ENCODE results near the gene TNXB.
"Not testable (repeated sequence)": the region's sequence is repeated elsewhere in the genome, so short reads cannot be mapped to it uniquely, and the experiment has no call there.

Gene TNXB, protein sequence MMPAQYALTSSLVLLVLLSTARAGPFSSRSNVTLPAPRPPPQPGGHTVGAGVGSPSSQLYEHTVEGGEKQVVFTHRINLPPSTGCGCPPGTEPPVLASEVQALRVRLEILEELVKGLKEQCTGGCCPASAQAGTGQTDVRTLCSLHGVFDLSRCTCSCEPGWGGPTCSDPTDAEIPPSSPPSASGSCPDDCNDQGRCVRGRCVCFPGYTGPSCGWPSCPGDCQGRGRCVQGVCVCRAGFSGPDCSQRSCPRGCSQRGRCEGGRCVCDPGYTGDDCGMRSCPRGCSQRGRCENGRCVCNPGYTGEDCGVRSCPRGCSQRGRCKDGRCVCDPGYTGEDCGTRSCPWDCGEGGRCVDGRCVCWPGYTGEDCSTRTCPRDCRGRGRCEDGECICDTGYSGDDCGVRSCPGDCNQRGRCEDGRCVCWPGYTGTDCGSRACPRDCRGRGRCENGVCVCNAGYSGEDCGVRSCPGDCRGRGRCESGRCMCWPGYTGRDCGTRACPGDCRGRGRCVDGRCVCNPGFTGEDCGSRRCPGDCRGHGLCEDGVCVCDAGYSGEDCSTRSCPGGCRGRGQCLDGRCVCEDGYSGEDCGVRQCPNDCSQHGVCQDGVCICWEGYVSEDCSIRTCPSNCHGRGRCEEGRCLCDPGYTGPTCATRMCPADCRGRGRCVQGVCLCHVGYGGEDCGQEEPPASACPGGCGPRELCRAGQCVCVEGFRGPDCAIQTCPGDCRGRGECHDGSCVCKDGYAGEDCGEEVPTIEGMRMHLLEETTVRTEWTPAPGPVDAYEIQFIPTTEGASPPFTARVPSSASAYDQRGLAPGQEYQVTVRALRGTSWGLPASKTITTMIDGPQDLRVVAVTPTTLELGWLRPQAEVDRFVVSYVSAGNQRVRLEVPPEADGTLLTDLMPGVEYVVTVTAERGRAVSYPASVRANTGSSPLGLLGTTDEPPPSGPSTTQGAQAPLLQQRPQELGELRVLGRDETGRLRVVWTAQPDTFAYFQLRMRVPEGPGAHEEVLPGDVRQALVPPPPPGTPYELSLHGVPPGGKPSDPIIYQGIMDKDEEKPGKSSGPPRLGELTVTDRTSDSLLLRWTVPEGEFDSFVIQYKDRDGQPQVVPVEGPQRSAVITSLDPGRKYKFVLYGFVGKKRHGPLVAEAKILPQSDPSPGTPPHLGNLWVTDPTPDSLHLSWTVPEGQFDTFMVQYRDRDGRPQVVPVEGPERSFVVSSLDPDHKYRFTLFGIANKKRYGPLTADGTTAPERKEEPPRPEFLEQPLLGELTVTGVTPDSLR (N-terminal part only)

DNA sequence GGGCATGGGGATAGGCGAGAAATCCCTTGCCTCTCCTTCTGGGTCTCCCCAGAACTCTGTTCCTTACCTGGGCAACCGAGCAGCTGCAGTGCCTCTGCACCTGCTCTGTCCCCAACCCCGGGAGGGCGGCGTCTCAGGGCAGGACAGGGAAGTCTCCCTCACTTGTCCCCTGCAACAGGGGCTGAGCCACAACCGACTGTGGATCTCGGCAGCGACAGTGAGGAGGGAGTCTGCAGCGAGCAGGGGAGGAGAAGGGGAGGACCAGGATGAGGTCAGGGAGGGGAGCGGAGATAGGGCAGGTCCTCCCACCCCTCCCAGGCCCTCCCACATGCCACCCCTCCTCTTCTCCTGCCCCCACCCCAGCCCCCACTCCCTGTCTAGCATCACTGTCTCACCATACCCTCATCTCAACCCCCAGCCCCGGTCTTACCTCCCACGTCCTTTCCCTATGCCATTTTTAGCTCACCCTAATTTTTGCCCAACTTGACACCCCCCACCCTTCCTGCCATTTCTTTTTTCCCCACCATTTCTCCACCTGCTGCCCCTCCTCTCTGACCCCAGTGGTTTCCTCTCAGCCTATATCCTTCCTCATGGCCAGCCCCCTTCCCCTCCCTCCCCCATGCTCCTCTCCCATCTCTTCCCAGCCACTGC is at the start of gene TNXB:
TSS of gene TNXB (minus strand) at position 225 of the 651 bp plus-strand sequence. CDS start 11,140 bp downstream, outside the sequence.
- no peak for DNase-seq

DNA sequence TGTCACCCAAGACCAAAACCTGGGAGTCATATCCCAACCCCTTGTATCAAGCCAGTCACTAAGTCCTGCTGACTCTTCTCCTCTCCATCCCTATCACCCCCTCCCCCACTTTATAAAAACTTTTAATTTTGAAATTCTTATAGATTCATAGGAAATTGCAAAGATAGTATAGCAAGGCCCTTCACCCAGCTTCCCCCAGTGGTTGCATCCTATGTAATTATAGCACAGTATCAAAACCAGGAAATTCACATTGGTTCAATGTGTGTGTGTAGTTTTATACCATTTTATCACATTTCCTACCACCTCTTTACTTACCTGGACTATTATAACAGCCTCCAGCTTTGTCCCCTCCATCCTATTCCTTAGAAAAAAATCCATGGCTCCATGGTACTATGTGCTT is 48.9 kb upstream of the TNXB start:
- no peak for DNase-seq

DNA sequence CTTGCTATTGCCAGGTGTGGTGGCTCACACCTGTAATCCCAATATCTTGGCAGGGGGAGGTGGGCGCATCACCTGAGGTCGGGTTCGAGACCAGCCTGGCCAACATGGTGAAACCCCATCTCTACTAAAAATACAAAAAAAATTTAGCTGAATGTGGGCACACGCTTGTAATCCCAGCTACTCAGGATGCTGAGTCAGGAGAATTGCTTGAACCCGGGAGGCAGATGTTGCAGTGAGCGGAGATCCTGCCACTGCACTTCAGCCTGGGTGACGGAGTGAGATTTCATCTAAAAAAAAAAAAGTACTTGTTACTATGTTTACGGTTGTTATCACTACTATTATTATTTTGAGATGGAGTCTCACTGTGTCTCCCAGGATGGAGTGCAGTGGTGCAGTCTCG is 47.8 kb upstream of the TNXB start:
- no peak for DNase-seq

DNA sequence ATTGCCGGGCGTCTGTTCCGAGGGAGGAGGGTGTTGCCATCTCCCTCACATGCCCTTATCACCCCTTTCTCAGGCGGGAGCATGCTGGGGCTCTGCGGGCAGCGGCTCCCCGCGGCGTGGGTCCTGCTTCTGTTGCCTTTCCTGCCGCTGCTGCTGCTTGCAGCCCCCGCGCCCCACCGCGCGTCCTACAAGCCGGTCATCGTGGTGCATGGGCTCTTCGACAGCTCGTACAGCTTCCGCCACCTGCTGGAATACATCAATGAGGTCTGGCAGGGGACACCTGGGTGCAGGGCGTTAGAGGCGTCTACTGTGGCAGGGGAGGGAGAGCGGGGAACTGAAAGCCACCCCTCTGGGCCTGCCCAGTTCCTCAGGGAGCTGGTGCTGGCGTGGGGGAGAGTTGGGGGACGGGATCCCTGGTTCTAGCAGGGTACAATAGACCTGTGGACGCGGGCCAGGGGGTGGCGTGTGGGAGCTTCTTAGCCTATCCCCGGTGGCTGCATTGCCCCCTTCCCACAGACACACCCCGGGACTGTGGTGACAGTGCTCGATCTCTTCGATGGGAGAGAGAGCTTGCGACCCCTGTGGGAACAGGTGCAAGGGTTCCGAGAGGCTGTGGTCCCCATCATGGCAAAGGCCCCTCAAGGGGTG is 45.5 kb upstream of the TNXB start:
- peak; percentile 53 for DNase-seq

DNA sequence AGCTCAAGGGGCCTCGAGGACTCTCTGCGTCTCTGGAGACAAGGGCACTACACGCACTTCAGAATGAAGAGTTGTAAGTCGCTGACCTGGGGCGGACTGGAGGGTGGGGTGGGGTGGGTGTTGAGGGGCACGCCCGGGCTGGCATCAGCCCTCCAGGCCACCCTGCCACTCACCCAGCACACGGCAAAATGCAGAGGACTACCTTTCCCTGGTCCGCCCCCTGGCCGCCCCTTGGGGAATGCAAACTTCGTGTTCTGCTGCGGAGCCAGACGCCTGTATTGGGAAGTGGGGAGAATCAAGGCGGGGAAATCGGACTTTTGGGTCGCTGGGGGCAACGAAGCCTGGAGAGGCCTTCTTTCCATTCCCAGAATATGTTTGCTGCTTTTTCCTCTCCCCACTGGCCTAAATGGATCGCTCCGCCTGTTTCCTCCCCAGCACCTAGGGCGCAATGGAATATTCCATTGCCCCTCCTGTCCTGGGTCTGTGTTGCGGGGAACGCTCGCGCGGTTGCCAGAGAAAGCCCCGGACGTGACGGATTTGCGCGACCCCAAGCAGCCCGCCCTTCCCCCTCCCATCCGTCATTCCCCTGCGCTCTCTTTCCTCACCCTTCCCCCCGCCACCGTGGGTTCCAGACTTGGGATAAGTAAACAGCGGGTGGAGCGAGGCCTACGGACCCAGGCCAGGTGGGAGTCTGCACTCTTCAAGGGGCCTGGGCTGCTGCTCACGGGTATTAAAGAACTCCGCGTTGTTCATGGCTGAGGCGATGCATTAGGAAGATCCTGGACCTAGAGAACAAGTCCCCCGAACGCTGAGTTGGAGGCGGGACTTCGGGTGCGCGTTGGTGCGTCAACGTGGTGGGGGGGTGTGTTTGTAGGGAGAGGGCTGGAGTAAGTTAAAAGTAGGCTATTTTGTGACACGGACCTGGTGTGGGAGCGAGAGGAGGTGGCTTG is 44.7 kb upstream of the TNXB start, which contains the start of gene PPT2:
TSS of gene PPT2 (plus strand) at position 578 of the 950 bp plus-strand sequence. CDS start 454 bp downstream, outside the sequence.
- DNase-seq, result peak; percentile 93

DNA sequence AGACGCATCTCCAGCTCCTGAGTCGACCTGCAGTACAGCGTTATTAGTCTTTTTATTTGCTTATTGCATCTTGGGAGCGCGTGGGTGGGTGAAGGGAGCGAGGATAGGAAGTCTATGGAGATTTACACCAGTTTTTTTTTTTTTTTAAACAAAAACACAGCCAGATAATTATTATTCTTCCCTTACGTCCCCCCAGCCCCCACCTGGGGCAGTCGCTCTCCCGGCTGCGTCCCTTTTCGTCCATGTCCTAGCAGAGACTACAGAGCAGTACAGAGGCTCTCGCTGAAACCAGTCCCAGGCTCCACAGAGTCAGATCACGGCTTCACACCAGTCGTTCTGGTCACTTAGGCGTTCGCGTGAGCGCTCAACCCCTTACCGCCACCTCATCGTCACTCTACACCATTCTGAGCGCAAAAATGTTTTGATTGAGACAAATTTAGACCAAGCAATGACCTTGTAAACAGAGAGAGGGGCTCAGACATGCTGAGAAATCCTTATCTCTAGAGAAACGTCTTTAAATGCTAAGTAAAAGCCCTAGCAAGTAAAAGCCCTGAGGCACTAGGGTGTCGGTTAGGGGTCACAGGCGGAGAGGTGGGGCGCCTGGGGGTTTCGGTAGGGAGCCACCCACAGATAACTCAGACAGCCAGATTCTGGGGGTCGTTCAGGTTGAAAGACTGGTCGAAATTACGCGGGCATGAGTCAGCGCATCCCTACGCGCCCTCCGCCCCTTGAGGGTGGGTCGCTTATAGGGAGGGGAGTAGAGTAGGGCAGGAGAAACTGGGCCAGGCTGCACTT is 43.8 kb upstream of the TNXB start:
- DNase-seq, result peak; percentile 31

DNA sequence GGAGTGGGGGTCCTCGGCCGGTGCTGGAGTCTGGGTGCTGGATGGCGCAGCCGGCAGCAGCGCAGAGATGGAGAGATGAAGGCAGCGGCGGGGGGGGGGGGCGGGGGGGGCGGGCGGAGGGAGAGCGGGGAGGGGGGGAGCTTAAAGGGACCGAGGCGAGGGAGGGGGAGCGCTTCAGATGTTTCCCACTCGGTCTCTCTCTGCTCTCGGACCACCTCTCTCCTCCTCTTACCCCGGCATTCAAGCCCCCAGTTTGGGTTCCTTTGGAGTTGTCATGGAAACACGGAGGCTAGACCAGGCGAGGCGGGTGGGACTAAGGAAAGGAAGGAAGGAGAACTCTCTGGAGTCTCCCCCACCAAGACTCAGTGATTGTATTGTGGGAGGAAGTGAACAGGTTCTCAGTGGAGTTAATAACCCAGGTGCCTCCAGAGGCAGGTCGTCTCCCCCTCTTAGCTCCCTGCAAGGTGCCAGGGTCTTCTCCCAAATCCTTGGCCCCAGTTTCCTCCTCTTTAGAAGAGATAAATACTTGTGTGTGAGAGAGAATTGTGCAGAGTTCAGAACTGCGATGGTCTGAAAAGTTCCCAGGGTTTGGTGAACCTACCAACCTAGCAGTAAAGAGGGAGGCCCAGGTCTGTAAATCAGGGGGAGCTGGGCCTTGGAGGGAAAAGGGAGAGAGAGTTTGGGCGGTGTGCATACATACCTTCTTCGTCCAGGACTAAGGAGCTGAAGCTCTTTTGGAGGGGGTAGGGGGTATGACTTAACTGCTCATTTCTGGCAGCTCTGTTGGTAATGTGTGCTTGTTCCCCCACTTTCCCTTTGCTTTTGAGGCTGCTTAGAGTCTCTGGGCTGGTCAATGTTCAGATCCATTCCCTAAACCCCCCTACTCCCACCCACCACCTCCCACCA is 43.0 kb upstream of the TNXB start, which contains the start of gene PRRT1:
TSS of gene PRRT1 (minus strand) at position 77 of the 906 bp plus-strand sequence. CDS start 112 bp downstream, outside the sequence.
- no peak for DNase-seq

DNA sequence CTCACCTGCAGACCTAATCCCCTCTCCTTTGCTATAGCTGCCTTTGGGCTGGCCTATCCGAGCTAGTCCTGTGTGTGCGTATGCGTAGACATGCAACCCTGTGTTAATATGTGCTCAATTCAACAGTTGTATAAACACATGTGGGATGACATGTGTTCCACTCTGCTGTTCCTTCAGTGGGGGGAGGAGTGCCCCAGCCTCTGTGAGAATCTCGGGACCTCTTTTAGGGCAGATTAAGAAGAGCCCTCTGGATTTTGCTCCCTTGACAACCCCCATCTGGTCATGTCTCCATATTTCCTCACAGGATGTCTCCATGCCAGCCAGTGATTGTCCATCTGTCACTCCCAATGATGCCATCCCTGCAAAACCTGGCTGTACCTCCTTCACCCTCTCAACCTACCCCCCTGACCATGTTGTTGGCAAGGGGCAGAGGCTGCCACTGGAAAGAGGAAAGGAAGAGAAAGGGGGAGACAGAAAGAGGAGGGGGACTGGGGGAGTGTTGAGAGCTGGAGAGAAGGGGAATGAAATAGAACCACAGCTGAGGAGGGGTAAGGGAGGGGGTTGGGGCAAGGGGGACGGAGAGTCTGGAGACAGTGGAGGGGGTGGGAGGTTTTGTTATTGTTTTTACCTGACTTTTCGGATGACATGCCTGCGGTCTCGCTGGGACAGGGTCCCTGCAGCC is 42.2 kb upstream of the TNXB start:
- no peak for DNase-seq

DNA sequence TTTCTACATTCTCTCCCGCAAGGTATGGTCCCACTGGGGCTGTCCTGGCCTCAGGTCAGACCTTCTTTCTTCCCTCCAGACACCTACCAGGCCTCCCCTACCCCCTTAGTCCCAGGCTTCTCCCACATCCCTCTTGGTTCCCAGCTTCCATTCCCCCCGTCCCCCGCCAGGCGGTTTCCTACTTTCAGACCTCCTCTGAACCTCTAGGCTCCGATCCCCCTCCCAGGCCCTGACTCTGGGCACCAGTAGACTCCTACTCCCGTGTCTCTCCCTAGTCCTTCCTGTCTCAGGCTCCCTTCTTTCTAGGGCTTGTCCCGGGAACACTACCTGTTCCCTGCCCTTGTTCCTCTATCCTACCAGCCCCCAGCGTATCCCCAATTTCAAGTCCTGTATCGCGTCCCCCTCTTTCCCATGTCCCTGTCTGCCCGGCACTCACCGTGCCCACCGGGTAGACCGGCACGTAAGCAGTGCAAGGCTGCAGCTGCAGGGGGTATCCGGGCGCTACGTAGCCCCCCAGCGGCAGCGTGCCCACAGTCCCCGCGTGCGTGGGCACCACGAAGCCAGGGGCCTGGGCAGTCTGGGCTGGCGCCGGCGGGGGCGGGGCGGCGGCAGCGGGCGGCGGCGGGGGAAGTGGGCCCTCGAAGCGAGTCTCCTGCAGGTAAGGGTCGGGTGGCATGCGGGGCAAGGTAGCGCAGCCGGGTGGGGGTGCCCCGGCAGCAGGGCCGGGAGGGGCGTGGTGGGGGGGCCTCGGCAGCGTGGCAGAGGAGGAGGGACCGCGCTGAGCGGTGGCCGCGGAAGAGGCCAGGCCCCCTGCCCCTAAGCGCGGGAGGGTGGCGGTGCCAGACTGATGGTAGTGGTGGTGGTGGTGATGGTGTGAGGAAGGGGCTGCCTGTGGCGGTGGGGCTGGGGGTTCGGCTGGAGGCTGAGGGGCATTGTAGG is 41.1 kb upstream of the TNXB start:
- no peak for DNase-seq

DNA sequence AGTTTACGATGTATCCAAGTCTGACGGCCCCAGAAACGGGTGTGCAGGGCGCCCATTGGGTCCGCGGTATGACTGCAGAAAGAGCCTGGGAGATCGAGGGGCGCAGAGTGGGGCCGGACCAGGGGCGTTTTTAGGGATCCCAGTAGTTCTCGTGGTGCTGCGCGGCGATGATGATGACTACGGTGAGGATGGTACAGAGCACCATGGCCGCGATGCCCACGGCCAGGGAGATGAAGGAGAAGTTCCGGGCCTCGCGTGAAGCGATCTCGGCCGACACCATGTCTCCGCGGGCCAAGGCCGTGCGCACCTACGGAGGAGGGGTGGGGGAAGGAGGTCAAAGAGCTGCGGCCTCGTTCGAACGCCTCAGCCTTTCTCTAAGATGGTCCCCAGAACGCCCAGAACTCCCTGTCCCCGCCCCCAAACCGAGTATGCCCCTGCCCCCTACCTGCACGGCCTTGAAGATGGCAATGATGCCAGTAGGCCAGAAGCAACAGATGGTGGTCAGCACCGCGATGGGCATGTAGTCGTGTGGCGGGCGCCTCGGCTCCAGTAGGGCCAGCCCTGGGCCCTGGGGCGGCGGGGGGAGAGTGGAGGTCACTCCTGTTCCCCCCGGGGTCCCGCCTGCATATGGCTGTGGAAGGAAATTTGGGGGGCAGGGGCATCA is 40.1 kb upstream of the TNXB start:
- no peak for DNase-seq

DNA sequence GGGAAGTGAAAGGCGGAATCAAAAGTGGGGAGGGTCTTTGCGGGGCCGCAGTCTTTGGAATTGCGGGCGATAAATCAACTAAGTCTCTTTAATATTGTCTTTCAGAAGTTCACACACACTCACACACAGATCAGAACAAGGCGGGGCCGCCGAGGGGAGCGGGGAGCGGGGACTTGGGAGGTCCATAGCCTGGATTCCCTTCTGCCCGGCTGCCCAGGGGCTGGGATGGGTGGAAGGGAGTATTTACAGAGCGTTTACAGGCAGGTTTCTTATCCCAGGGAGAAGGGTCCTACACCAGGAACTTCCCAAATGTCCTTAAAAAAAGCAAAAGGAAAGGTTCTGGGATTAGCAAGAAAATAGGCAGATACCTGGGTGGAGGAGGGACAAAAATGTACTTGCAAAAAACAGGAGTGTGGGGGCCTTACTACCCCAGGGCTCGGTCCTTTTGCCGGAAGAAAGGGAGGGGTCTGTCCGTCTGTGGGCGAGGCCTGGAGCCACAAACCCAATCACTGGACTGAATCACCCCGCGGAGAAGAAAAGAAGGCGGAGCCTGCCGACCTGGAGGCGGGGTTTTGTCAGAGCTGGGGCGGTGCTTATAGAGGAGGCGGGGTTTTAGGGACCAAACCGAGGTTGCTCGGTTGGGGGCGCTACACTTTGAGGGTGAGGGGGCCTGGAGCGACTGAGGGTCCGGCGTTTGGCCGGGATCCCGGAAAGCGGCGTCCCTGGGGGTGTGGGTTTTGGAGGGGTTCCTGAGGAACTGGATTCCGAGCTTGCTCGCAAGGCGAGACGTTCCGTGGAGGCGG is 39.4 kb upstream of the TNXB start:
- DNase-seq, result no peak

DNA sequence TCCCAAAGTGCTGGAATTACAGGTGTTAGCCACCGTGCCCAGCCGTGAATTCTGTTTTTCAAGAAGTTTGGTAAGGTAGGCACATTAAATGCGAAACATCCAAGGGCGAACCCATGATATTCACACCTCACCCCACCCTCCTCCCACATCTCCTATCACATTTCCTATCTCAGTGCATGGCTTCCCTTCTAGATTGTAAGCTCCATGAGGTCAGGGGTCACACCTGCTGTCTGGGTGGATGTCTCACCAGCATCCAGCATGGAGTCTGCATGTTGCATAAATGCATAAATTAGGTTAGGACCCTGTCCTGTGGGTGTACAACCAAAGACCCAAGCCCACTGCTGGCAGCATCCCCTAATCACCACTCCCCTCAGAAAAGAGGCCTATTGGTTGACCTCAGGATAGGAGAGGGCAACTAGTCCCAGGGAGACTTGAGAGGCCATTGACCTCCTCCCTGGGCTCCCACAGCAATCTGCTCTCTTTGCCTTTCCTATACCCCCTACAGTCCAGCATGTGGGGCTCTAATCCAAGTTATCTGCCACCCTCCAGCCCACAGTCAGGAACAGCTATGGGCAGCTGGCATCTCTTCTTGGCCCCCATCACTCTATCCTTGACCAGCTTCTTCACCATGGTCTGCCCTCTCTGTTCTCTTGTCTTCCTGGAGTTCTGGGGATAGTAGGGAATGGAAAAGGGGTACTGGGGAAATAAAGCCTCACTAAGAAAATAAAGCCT is 38.4 kb upstream of the TNXB start:
- no peak for DNase-seq

DNA sequence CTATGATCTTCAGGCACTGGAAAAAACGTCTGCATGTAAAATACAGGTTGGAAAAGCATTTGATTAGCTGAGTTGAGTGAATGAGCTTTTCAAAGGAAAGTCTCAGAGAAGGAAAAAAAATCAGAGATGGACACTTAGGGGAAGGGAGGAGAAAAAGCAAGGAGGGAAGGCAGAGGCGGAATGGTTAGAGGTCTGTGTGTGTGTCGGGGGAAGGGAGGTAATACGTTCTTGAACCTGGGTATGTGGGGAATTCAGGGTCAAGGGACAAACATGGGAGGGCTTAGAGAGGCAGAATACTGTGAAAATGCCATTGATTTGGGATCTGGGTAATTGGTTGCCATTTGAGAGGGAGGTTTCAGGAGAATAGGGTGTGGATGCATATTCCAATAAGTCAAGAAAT is 37.5 kb upstream of the TNXB start:
- DNase-seq, result no peak

DNA sequence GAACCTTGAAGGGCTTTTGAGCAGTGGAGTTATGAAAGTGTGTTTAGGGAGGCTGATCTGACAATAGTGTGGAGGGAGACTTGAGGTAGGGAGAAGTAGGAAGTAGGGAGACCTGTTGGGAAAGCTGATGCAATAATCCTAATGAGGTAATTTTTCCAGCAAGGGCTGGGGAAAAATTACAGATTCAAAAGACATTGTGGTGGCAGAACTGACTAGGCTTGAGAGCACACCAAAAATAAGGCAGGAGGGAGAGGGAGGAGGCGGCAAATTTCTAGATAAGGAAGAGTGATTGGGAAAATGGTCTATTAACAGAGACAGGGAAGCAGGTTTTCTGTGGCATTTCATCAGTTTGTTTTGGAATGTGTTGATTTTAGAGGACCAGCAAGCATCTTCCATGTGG is 37.1 kb upstream of the TNXB start:
- DNase-seq, result no peak

DNA sequence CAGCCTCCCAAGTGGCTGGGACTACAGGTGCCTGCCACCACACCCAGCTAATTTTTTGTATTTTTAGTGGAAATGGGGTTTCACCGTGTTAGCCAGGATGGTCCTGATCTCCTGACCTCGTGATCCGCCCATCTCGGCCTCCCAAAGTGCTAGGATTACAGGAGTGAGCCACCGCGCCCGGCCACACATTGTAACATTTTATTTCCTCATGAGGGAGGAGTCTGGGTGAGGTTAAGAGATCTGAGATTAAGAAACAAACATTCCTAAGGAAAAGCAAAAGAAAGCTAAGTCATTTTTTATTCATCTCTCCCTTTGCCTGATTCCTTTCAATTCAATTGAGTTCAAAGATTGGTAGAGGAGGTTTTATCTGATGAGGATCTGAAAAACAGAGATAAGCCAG is 35.1 kb upstream of the TNXB start:
- DNase-seq, result not testable (repeated sequence)

Measured in HCEC 1CT (cell line).